Jurkat, Clone E6-1 (cell line): Measurements from ENCODE around the gene PDPK1. TPM values are rescaled to one million over a fixed set of nuclear protein-coding genes. Genes with fewer than 3 reads are reported as not detected.

Experiments used
- DNase-seq: peaks from one replicate; pipeline ENCODE4 v3.0.0-alpha.2; 2011; ENCODE audit warnings: low read depth, low spot score
- H3K4me3 ChIP-seq: 2 replicates; pipeline ENCODE4 v1.5.1; 2011; ENCODE audit warnings: mild to moderate bottlenecking, low read length, control low read depth, moderate library complexity
- polyA plus RNA-seq: library from polyadenylated mRNA; unstranded; fragments of >200 nt; gene quantifications from one replicate; pipeline ENCODE4 v1.2.1, GENCODE V29; 2012; ENCODE audit warnings: missing spikeins; ENCODE audit not compliant: insufficient read length, insufficient read depth

Gene PDPK1
- polyA plus RNA-seq, result 28.8 TPM

DNA sequence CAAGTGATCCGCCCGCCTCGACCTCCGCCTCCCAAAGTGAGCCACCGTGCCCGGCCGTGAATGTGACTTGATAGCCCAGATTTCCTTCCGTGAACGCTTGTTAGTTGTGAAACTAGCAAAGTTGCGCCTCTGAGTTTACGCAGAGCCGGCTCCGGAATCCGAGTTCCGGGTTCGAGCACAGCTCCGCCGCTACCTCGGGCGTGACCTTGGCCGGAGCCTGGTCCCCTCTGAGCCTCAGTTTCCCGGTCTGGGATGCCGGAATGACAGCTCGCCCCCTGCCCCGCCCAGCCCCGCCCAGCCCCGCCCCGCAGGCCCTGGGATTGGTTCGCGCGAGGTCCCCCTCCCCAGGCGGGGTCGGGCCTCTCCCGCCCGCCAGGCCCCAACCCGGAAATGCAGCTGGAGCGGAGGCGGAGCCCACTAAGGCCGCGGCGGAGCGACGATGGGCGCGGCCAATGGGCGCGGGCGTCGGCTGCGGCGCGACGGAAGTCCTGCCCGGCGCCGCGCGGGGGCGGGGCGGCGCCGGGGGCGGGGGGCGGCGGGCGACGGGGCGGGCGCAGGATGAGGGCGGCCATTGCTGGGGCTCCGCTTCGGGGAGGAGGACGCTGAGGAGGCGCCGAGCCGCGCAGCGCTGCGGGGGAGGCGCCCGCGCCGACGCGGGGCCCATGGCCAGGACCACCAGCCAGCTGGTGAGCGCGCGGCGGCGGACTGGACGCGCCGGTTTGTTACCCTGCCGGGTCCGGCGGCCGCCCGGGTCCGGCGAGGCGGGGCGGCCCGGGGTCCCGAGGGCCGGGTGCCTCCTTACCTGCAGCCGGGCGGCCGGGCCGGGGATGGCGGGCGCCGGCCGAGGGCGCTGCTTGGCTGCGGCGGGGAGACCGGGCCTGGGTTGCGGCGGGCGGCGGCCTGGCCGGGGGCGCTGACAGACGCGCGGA lies at the start of gene PDPK1:
TSS of gene PDPK1 (plus strand) at position 571 of the 929 bp plus-strand sequence. CDS start at position 663, 92 bp downstream.
- H3K4me3 ChIP-seq, result peak within 1 kb of the TSS; percentile 69
- peak; percentile 89 for DNase-seq

DNA sequence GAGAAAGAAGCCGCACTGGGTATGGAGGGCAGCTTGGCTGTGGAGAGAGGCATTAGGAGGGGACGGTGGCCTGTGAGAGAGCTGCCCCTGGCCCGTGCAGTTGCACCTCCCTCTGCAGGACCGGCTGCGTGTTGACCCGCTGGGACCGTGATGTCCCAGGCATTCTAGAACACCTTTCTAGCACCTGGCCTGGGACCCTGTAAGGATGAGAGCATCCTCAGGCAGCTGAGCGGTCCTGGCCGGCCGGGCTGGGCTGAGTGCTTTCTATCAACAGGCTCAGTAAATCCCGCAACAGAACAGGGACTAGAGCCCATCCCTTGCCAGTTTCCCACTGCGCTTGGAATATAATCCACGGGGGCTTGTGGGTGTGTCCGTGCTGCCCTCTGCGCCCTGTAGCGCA lies 48.2 kb upstream of the PDPK1 start:
- DNase-seq, result no peak
- no peak overlapping the region for H3K4me3 ChIP-seq

DNA sequence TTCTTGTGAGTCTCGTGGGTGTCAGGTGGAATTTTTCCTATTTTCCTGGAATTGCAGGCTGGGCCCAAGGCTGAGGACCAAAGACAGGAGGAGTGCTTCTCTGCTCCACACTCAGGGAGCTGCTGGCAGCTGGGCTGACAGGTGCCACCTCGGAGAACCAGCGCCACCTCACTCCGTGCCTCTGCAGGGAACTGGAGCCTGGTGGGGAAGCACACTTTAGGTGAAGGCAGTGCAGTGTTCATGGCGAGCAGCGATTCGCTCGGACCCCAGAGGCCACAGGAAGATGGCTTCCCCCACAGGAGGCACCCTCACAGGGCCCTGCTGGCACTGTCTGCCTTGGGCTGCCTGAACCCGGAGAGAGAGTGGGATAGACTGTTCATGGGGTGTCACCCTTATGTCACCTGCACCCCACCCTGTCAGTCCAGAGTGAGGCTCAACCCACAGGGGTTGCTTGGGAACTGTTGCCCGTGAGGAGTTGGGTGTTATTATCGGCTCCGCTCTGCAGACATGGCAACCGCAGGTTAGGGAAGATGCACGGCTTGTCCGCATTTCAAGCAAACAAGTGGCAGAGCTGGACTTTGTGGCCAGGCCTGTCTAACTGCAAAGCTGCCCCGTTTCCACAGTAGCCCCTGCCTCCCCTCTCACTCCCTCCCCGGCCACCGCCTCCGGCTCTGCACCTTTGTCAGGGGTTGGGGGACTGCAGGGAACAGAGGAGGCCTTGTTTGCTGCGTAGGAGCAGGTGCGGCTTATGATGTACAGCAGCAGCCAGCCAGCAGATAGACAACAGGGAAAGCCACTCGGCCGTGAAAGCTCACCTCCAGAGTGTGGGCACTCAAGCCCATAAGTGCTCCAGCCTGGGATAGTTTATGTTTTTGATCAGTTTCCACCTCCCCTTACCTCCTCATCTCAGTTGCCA lies 47.4 kb upstream of the PDPK1 start:
- no peak overlapping the region for H3K4me3 ChIP-seq
- no peak for DNase-seq

DNA sequence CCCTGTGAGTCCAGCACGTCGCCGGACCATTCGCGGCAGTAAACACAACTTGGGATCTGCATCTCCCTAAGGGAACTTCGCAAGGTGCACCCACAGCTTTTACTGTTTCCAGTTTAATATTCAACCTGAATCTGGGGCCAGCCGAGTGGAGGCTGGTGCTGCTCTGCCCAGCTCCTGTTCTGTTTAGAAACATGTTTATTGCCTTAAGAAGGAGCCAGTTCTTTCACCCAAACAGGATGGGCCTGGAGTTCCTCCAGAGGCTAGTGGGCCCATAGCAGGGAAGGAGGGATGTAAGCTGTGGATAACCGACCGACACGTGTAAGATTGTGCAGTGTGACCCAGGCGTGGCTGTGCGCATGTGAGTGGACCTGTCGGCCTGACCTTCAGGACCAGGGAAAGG lies 45.5 kb upstream of the PDPK1 start:
- no peak overlapping the region for H3K4me3 ChIP-seq
- DNase-seq, result no peak

DNA sequence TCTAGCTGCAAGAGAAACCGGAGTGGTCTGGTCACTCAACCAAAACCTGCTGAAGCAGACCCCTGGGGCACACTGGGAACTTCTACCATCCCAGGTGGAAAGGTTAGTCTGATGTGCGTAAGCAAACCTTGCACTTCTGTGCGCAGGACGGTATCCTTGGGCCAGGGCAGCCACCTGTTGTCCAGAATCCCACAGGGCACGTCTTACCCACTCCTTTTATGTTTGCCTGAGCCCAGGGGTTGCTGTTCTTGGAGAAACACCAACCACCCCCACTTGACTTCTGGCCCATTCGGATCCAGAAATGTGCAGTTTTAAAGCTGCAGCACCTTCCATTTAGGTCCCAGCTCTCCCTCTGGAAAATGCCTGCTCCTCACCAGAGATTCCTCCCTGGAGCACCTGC lies 44.2 kb upstream of the PDPK1 start:
- no peak overlapping the region for H3K4me3 ChIP-seq
- DNase-seq, result no peak

DNA sequence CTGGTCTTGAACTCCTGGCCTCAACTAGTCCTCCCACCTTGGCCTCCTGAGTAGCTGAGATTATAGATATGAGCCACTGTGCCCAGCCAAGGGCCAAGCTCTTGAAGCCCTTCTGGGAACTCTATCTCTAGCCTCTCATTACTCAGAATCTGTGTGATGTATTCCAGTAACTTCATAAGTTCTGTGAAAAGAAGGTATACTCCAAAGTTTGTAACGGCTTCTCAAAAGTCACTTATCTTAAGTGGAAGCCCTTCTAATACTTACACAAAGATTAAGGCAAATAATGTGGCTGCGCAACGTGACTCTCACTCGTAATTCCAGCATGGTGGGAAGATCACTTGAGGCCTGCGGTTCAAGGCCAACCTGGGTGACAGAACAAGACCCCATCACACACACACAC lies 43.2 kb upstream of the PDPK1 start:
- no peak overlapping the region for H3K4me3 ChIP-seq
- no peak for DNase-seq

DNA sequence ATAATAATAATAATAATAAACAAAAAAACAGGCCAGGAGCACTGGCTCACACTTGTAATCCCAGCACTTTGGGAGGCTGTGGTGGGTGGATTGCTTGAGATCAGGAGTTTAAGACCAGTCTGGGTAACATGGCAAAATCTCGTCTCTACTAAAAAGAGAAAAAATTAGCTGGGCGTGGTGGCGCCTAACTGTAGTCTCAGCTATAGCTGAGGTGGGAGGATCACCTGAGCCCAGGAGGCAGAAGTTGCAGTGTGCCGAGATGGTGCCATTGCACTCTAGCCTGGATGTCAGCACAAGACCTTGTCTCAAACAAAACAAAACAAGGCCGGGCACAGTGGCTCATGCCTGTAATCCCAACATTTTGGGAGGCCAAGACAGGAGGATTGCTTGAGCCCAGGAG lies 42.8 kb upstream of the PDPK1 start:
- no peak for DNase-seq
- H3K4me3 ChIP-seq, result no peak overlapping the region

DNA sequence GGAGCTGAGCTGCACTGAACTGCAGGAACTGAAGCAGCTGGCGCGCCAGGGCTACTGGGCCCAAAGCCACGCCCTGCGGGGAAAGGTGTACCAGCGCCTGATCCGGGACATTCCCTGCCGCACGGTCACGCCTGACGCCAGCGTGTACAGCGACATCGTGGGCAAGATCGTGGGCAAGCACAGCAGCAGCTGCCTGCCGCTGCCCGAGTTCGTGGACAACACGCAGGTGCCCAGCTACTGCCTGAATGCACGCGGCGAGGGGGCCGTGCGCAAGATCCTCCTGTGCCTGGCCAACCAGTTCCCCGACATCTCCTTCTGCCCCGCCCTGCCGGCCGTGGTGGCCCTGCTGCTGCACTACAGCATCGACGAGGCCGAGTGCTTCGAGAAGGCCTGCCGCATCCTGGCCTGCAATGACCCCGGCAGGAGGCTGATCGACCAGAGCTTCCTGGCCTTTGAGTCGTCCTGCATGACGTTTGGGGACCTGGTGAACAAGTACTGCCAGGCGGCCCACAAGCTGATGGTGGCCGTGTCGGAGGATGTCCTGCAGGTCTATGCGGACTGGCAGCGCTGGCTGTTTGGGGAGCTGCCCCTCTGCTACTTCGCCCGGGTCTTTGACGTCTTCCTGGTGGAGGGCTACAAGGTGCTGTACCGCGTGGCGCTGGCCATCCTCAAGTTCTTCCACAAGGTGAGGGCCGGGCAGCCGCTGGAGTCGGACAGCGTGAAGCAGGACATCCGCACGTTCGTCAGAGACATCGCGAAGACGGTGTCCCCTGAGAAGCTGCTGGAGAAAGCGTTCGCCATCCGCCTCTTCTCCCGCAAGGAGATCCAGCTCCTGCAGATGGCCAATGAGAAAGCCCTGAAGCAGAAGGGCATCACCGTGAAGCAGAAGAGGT lies 41.4 kb upstream of the PDPK1 start:
- no peak overlapping the region for H3K4me3 ChIP-seq
- no peak for DNase-seq

DNA sequence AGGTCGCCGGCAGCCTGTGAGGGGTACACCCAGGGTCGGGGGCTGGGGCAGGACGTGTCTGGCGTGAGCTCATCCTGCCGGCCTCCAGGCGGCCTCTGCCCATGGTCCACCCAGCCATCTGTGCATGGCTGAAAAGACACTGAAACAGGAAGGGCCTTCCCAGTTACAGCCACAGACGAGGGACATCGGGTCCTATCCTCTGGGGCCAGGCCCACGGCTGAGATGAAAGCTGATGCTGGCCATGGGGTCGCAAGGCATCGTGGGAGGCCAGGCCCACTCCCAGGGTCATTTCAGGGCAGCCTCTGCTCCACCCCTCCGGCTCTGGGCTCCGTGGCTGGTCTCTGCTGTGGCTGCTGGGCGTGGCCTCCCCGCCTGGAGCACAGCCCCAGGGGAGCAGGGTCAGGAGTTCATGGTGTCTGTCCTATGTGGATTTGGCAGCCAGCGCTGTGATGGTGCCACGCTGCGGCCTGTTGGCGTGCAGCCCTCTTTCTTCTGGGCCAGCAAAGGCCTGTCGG lies 40.6 kb upstream of the PDPK1 start:
- DNase-seq, result no peak
- no peak overlapping the region for H3K4me3 ChIP-seq

DNA sequence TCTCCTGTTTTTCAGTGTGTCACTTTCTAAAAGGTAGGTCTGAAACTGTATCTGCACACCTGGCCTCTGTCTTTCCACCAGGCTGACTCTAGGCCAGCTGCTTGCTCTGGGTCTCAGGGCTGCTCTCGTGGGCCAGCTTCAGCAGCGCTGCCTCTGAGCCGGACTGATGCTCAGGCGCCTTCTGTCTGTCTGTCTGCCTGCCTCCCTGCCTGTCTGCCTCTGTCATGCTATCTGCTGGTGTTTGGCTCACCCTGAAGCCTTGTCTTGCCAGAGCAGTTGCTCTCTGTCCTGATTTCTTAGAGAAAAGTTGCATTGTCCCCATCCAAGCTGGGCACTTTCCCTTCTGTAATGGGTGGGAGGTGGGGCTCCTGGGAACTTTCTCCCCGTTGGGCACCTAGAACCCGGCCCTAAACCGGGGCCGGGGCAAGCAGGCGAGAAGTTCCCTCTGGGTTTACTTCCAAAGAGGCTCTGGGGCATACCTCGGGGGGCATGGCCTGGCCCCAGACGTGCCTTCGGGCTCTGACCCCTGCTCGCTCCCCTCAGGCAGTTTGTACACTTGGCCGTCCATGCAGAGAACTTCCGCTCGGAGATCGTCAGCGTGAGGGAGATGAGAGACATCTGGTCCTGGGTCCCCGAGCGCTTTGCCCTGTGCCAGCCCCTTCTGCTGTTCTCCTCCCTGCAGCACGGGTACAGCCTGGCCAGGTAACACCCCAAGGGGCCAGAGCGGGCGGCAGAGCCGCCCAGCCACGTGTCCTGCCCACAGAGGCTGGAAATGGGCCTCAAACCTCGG lies 39.9 kb upstream of the PDPK1 start:
- no peak for DNase-seq
- no peak overlapping the region for H3K4me3 ChIP-seq

DNA sequence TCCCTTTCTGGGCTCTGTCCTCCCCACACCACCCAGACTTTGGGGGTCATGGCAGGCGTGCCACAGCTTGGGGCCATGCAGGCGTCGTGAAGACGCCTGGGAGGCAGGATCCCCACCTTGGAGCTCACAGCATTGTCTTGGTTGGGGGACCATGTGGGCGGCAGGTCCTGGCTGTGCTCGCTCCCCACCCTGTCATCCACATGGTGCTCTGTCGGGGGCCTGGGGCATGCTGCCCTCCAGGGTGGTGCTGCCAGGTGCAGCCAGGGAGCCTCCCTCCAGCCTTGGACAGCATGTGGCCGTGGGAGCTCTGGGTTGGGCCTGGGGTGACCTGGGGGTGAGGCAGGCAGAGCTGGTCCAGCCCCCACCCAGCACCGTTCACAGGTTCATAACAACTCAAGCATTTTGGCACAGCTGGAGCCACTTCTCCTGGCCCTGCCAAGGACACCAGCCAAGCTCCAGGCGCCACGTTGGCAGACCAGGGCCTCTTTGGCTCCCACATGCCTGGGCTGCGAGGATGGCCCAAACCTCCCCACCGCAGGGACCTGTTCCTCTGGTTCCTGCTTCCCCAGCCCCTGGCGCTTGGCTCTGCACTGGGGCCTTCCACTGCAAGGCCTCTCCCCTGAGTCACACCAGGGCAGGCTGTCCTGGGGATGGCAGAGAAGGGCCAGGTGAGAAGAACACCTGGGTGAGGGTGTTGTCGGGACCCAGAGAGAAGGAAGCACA lies 39.1 kb upstream of the PDPK1 start:
- DNase-seq, result no peak
- H3K4me3 ChIP-seq, result no peak overlapping the region

DNA sequence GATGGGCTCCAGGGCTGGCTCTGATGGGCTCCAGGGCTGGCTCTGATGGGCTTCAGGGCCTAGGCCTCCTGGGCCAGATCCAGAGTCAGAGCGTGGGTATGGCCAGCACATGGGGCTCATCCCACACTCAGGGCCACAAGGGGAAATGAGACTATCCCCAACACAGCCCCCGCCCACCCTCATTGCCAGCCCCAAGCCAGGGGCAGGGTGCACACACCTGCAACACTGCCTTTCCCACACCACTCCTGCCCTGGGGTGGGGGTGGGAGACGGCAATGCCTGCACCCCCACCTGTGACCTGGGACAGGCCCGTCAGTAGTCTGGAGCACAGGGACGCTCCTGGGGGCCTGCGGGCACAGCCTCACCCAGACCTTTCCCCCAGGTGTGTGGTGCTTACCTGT lies 38.4 kb upstream of the PDPK1 start:
- no peak for DNase-seq
- no peak overlapping the region for H3K4me3 ChIP-seq

DNA sequence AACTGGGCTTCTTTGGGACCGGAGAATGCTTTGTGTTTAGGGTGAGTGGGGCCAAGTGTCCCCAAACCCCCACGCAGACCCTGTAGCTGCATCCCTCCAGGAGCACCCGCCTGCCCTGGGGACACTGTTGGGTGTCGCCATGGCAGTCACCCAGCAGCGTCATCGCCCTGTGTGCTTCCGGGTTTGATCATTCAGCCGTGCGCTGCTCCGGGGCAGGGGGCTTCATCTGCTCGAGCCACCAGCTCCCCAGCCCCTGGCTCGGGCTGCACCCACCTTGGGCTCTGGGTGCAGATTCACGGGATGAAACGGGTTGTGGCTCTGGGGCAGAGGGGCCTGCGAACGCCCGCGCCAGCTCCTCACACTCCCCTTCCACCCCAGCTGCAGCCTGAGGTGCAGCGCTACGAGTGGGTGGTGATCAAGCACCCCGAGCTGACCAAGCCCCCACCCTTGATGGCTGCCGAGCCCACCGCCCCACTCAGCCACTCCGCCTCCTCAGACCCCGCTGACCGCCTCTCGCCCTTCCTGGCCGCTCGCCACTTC lies 37.9 kb upstream of the PDPK1 start:
- no peak overlapping the region for H3K4me3 ChIP-seq
- no peak for DNase-seq

DNA sequence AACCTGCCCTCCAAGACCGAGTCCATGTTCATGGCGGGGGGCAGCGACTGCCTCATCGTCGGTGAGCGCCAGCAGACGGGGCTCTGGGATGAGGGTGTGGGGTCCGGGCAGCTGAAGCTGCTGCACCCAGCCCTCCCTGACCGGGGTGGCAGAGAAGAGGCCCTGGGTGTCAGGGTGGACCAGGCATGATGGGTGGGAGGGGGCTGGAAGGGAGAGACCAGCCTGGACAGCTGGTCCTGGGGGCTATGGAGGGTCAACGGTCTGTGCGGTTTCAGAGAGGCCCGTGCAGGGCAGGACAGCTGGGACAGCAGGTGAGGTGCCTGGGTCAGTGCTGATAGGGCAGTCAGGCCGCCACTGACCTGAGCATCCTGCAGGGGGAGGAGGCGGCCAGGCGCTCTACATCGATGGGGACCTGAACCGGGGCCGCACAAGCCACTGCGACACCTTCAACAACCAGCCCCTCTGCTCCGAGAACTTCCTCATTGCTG lies 37.3 kb upstream of the PDPK1 start:
- H3K4me3 ChIP-seq, result no peak overlapping the region
- no peak for DNase-seq

DNA sequence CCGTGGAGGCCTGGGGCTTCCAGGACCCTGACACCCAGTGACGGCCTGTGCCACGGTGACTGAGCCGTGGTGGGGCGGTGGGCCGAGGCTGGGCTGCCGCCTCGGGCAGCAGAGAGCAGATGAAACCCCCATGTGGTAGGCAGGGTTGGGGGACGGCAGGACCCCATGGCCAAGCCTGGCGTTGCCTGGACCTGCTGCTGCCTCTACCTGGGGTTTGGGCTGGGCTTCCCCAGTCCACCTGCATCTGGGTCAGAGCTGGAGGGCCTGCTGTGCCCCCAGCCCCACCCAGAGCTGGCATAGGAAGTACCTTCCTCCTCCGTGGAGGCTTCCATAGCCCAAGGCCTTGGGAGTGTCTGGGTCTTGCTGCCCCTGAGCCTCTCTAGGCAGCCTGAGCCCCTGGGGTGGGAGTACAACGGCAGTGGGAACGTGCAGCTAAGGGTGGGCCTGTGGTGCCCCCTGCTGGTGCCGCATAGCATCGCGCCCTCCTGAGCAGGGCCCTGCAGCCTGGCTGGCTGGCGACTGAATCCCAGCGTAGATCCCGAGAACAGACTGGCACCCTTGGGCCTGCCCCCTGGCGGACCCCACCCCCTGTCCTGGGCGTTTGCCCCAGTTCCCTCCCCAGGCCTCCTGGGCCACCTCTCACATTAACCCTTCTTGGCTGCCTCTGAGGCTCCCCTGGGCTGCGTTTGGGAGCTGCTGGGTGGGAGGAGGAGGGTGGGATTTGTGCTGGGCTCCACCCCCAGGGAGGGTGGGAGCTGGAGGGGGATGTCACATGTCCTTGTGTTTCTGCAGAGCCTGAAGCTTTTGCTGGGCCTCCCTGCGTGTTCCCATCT lies 36.7 kb upstream of the PDPK1 start:
- peak overlapping the region; percentile 16; the same call in 1 of the 2 replicates for H3K4me3 ChIP-seq
- peak; percentile 45 for DNase-seq
